OCI-LY7 (cell line): Measurements from ENCODE around the gene PPP2R3B.

Experiments
- EZH2phosphoT487 ChIP-seq: fragments of 200-600 bp; sonication (generic); IDR thresholded peaks from 2 replicates; pipeline ENCODE4 v1.6.1; 2018; ENCODE audit warnings: low read depth, borderline replicate concordance, mild to moderate bottlenecking, mixed run types, antibody characterized with exemption, low read length, moderate library complexity, mixed read lengths
- TF ChIP-seq, protein P1 (sequence below): fragments of 200-600 bp; sonication (generic); conservative IDR thresholded peaks from 2 replicates; pipeline ENCODE4 v1.5.1; 2014; ENCODE audit warnings: mild to moderate bottlenecking, antibody characterized with exemption, low read length, moderate library complexity, mixed read lengths

DNA sequence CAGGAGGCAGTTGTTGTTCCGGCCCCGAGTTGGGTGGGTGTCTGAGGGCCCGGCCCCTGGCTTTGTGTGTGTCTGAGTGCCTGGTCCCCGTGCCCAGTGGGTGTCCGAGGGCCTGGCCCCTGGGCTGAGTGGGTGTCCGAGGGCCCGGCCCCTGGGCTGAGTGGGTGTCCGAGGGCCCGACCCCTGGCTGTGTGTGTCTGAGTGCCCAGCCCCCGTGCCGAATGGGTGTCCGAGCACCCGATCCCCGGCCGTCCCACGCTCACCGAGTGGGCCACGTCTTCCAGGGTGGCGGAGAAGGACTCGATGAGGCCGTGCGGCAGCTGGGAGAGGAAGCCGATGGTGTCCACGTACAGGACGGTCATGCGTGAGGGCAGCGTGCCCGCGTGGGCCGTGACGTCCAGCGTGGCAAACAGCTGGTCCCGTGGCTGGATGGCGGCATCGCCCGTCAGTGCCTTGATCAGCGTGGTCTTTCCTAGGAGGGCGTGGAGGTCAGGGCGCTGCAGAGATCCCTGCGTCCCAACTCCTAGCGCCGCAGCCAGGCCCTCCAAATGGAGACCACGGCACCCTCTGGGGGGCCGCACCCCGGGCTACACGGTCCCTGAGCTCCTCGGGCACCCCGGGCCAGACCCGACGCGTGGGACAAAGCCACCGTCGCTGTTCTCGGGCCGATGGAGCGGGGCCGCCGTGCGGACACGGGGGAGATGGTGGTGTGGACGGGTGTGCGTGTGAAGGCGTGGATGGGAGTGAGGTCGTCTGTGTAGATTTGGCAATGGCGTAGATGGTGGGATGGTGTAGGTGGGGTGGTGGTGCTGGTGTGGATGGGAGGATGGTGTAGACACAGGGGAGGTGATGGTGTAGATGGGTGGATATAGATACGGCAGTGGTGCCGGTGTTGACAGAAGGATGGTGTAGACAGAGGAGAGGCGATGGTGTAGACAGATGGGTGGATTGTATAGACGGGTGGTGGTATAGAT is 75.3 kb downstream of the PPP2R3B start:
- TF ChIP-seq, protein P1, sequence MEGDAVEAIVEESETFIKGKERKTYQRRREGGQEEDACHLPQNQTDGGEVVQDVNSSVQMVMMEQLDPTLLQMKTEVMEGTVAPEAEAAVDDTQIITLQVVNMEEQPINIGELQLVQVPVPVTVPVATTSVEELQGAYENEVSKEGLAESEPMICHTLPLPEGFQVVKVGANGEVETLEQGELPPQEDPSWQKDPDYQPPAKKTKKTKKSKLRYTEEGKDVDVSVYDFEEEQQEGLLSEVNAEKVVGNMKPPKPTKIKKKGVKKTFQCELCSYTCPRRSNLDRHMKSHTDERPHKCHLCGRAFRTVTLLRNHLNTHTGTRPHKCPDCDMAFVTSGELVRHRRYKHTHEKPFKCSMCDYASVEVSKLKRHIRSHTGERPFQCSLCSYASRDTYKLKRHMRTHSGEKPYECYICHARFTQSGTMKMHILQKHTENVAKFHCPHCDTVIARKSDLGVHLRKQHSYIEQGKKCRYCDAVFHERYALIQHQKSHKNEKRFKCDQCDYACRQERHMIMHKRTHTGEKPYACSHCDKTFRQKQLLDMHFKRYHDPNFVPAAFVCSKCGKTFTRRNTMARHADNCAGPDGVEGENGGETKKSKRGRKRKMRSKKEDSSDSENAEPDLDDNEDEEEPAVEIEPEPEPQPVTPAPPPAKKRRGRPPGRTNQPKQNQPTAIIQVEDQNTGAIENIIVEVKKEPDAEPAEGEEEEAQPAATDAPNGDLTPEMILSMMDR: no peak
- no peak for TF ChIP-seq EZH2phosphoT487
